ENCODE measurements around the gene SHROOM3. TPM values are rescaled to one million over a fixed set of nuclear protein-coding genes. Genes with fewer than 3 reads are reported as not detected.

SHROOM3 gene
- total and polyA plus RNA-seq, 12 donors: 1.1 to 16.2 (median 8.8) TPM

DNA sequence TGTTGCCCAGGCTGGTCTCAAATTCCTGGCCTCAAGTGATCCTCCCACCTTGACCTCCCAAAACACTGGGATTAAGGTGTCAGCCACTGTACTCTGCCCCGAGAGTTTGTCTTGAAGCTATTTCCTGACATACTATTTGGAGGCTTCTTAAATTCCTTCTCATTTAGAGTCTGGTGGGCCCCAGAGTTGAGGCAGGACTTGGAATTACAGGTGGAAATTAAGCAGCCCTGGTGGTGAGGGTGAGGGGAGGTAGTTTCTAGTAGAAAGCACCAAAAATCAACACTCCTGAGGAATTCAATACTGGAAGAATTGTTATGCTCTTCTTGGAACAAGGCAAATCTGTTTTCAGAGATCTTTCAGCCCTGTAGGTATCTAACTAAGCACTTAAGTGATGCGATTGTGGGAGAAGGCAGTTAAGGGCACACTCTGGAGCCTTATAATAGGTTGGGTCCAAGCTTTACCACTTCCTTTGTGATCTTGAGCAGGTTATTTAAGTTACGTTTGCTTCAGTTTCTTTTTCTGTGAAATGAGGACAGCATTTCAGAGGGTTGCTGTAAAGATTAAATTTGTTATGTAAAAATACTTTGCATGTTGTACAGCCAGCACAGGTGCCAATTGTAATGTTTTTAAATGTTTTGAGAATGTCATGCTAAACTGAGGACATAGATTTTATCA is 262.2 kb downstream of the SHROOM3 start:
- H3K9me3 ChIP-seq (replicated peaks in 1 of 3): no peaks in the 10 kb centered on the region
- intact Hi-C loops (cut with DNase I): no loop called here
- H3K4me1 ChIP-seq (replicated peaks in 1 of 2): peaks cover 0 to 6% of the 10 kb centered on the region in 2 donors
- no peak for DNase-seq
- no peaks in the 10 kb centered on the region for H3K27me3 ChIP-seq
- TF ChIP-seq, protein P1, sequence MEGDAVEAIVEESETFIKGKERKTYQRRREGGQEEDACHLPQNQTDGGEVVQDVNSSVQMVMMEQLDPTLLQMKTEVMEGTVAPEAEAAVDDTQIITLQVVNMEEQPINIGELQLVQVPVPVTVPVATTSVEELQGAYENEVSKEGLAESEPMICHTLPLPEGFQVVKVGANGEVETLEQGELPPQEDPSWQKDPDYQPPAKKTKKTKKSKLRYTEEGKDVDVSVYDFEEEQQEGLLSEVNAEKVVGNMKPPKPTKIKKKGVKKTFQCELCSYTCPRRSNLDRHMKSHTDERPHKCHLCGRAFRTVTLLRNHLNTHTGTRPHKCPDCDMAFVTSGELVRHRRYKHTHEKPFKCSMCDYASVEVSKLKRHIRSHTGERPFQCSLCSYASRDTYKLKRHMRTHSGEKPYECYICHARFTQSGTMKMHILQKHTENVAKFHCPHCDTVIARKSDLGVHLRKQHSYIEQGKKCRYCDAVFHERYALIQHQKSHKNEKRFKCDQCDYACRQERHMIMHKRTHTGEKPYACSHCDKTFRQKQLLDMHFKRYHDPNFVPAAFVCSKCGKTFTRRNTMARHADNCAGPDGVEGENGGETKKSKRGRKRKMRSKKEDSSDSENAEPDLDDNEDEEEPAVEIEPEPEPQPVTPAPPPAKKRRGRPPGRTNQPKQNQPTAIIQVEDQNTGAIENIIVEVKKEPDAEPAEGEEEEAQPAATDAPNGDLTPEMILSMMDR (IDR thresholded peaks at IDR 0.05): no peak
- no peak for TF ChIP-seq POLR2A (IDR thresholded peaks at IDR 0.05)
- WGBS, 4 donors: 86 to 92% (median 89%) methylated on average over 3 of the region's 3 CpGs
- H3K27ac ChIP-seq: no peak overlapping the region
- H3K36me3 ChIP-seq (replicated peaks in 1 of 2): no peaks in the 10 kb centered on the region
- H3K4me3 ChIP-seq: no peak overlapping the region

DNA sequence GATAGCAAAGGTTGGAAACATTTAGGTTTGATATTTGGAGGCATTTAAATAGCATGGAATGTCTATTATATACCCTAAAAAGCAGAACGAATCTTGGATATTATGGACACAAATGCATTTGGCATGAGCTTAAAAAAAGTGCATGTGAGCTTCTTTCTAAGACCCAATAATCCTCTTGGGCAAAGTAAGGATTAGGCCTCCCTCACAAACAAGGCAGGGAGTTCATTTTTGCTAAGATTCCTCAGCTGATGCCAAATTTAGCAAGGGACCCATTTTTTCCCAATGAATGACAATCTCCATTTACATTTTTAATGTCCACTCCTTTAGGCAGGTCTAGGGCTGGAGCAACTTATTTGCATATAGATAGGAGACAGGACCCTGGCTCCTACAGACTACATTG is 263.1 kb downstream of the SHROOM3 start:
- Histone ChIP-seq H3K9me3 (replicated peaks in 1 of 3) (no peaks in the 10 kb centered on the region), H3K36me3 (replicated peaks in 1 of 2) (no peaks in the 10 kb centered on the region), H3K27ac (no peak overlapping the region), H3K4me3 (no peak overlapping the region), H3K27me3 (no peaks in the 10 kb centered on the region), H3K4me1 (replicated peaks in 1 of 2) (peaks cover 0 to 6% of the 10 kb centered on the region in 2 donors)
- intact Hi-C loops (cut with DNase I): no loop called here
- 87 to 94% (median 90%) methylated on average over 1 of the region's 1 CpG for WGBS, 4 donors
- TF ChIP-seq, protein P1 (IDR thresholded peaks at IDR 0.05): no peak
- TF ChIP-seq POLR2A (IDR thresholded peaks at IDR 0.05): no peak
- no peak for DNase-seq

DNA sequence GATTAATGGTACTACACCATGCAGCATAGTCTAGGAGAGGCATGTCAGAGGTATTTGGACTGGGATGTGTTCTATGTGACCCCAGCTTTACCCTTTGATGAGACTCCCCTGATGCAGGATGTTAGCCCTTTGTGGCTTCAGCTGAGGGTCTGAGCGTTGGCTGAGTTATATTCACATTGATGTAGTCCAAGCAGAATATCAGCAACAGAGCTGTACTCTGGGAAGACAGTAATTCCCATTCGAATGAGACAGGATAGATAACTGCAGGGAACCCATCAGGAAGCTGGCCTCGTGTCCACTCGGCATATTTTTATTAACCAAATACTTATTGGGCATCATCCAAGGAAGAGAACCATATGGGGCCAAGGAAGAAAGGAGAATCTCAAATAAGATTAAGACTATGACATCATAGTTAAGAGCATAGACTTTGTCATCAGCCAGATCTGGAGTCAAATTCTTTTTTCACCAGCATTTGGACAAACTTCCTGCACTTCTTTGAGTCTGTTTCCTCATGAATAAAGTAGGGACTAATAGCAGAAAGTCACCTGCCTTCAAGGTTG is 264.8 kb downstream of the SHROOM3 start:
- Histone ChIP-seq H3K27me3 (no peaks in the 10 kb centered on the region), H3K4me1 (replicated peaks in 1 of 2) (peaks cover 0 to 18% of the 10 kb centered on the region in 2 donors), H3K4me3 (no peak overlapping the region), H3K27ac (no peak overlapping the region), H3K36me3 (replicated peaks in 1 of 2) (no peaks in the 10 kb centered on the region), H3K9me3 (replicated peaks in 1 of 3) (no peaks in the 10 kb centered on the region)
- TF ChIP-seq, protein P1 (IDR thresholded peaks at IDR 0.05): no peak
- no peak for TF ChIP-seq POLR2A (IDR thresholded peaks at IDR 0.05)
- no peak for DNase-seq
- WGBS, 4 donors: 70 to 85% (median 74%) methylated on average over 4 of the region's 4 CpGs
- intact Hi-C loops (cut with DNase I): no loop called here

DNA sequence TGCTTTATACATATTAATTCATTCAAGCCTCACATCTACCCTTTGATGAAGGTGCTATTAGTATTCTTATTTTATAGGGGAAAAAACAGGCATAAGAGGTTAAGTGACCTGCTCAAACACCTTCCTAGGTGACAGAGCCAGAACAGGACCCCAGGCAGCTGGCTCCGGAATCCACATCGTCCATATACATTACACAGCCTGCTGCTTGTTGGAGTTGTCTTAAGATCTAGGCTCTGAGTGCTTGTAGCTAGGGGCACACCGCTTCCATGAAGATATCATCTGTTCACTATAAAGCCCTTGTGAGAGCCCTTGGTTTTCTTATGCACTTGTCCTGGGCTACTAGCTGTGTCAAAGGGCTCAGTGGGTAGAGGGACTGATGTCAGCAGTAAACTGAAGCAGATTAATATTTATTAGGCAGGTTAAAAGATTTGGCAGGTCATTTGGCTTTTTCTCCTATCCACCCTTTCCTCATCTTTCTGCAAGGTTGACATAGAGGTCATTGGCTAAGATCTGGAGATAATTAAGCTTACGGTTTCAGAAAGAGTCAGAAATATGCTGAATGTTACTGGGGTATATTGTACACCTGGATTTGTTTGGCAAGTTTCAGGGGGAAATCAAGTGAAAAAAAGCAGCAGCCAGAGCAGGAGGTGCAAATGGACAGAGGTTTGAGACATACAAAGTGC is 267.6 kb downstream of the SHROOM3 start:
- TF ChIP-seq, protein P1 (IDR thresholded peaks at IDR 0.05): no peak
- no peak for TF ChIP-seq POLR2A (IDR thresholded peaks at IDR 0.05)
- peaks cover 0 to 12% of the 10 kb centered on the region in 2 donors for H3K4me1 ChIP-seq (replicated peaks in 1 of 2)
- H3K4me3 ChIP-seq: no peak overlapping the region
- 77 to 80% (median 79%) methylated on average over 4 of the region's 4 CpGs for WGBS, 4 donors
- intact Hi-C loops (cut with DNase I): no loop called here
- no peaks in the 10 kb centered on the region for H3K9me3 ChIP-seq (replicated peaks in 1 of 3)
- H3K27ac ChIP-seq: no peak overlapping the region
- no peaks in the 10 kb centered on the region for H3K36me3 ChIP-seq (replicated peaks in 1 of 2)
- no peak for DNase-seq
- H3K27me3 ChIP-seq: no peaks in the 10 kb centered on the region

All from adrenal gland (tissue), 12 donors.